IMR-90 (cell line): Measurements from ENCODE around the gene MAGEB17. TPM values are rescaled to one million over a fixed set of nuclear protein-coding genes. Genes with fewer than 3 reads are reported as not detected.

Source experiments
- ATAC-seq: fragments of 200-7000 bp; cut with Tn5 transposase; 2 replicates; pipeline ENCODE4 v1.9.1; 2020; ENCODE audit warnings: low read depth, mild to moderate bottlenecking, moderate library complexity
- BruUV-seq: library from RNA; stranded (reverse); fragments of 400-500 nt; replicated peaks from 2 replicates; lab custom pipeline; 2021; lab: Mats Ljungman, UMichigan
- CTCF ChIA-PET: fragments of 300-600 bp; formaldehyde crosslinking; extraction: SDS; loops from one replicate; lab custom pipeline; 2021; ENCODE audit warnings: antibody characterized with exemption; lab: Yijun Ruan, JAX
- POLR2A ChIA-PET: fragments of 300-600 bp; sonication (Branson Sonifier 250); formaldehyde crosslinking; loops from one replicate; lab custom pipeline; 2022; ENCODE audit warnings: antibody characterized with exemption; ENCODE audit not compliant: unreplicated experiment; lab: Charles Lee
- DNase-seq: peaks from one replicate; pipeline ENCODE4 v3.0.0; 2013
- H2AFZ ChIP-seq: replicated peaks from 2 replicates; pipeline ENCODE3; 2013; ENCODE audit warnings: low read length, mild to moderate bottlenecking; ENCODE audit not compliant: poor library complexity
- H2AK5ac ChIP-seq: 2 replicates; pipeline ENCODE4 v1.6.1; 2013; ENCODE audit warnings: low read depth, low read length, inconsistent platforms
- H2AK9ac ChIP-seq: replicated peaks from 2 replicates; pipeline ENCODE3; 2013; ENCODE audit warnings: mild to moderate bottlenecking, low read depth, low read length, moderate library complexity; ENCODE audit not compliant: poor library complexity
- H2BK120ac ChIP-seq: 2 replicates; pipeline ENCODE4 v1.6.1; 2013; ENCODE audit warnings: low read depth, low read length, inconsistent platforms
- H2BK15ac ChIP-seq: 3 replicates; pipeline ENCODE4 v1.6.1; 2013; ENCODE audit warnings: low read depth, low read length, inconsistent platforms
- H2BK20ac ChIP-seq: 2 replicates; pipeline ENCODE4 v1.6.1; 2013; ENCODE audit warnings: low read depth, mild to moderate bottlenecking, inconsistent platforms, low read length, moderate library complexity
- H2BK5ac ChIP-seq: 2 replicates; pipeline ENCODE4 v1.6.1; 2013; ENCODE audit warnings: mild to moderate bottlenecking, low read depth, low read length, inconsistent platforms; ENCODE audit not compliant: poor library complexity, severe bottlenecking
- H3K14ac ChIP-seq: replicated peaks from 2 replicates; pipeline ENCODE4 v1.6.1; 2013; ENCODE audit warnings: low read depth, low read length, inconsistent platforms
- H3K18ac ChIP-seq: 2 replicates; pipeline ENCODE4 v1.6.1; 2013; ENCODE audit warnings: low read depth, low read length, control low read depth
- H3K23ac ChIP-seq: 2 replicates; pipeline ENCODE4 v1.6.1; 2013; ENCODE audit warnings: low read depth, low read length, inconsistent platforms
- H3K27ac ChIP-seq: 2 replicates; pipeline ENCODE4 v1.5.1; 2013; ENCODE audit warnings: mild to moderate bottlenecking, control low read depth, low read length; ENCODE audit not compliant: insufficient read depth
- H3K27me3 ChIP-seq: 2 replicates; pipeline ENCODE4 v1.6.1; 2013; ENCODE audit warnings: low read length; ENCODE audit not compliant: control insufficient read depth, insufficient read depth
- H3K36me3 ChIP-seq: 2 replicates; pipeline ENCODE4 v1.6.1; 2013; ENCODE audit warnings: low read length, mixed read lengths; ENCODE audit not compliant: control insufficient read depth, insufficient read depth
- H3K4ac ChIP-seq: 2 replicates; pipeline ENCODE4 v1.6.1; 2013; ENCODE audit warnings: low read depth, low read length, inconsistent platforms
- H3K4me1 ChIP-seq: 2 replicates; pipeline ENCODE4 v1.6.1; 2013; ENCODE audit warnings: low read length, mixed read lengths; ENCODE audit not compliant: control insufficient read depth, insufficient read depth
- H3K4me2 ChIP-seq: 2 replicates; pipeline ENCODE4 v1.6.1; 2013; ENCODE audit warnings: low read depth, mild to moderate bottlenecking, control low read depth, low read length, moderate library complexity
- H3K4me3 ChIP-seq: 2 replicates; pipeline ENCODE4 v1.5.1; 2013; ENCODE audit warnings: low read depth, mild to moderate bottlenecking, control low read depth, low read length, moderate library complexity; ENCODE audit not compliant: insufficient read depth
- H3K56ac ChIP-seq: 2 replicates; pipeline ENCODE4 v1.6.1; 2013; ENCODE audit warnings: low read length, inconsistent platforms; ENCODE audit not compliant: insufficient read depth; ENCODE audit errors: extremely low read depth
- H3K79me1 ChIP-seq, 2 experiments: 2 replicates each; pipeline ENCODE4 v1.6.1; 2013; ENCODE audit warnings: low read length in 2 of 2, inconsistent platforms in 1 of 2, low read depth in 1 of 2
- H3K9ac ChIP-seq: 2 replicates; pipeline ENCODE4 v1.6.1; 2013; ENCODE audit warnings: low read depth, low read length, control low read depth
- H3K9me1 ChIP-seq: 2 replicates; pipeline ENCODE4 v1.6.1; 2013; ENCODE audit warnings: low read length, inconsistent platforms; ENCODE audit not compliant: insufficient read depth
- H3K9me3 ChIP-seq: 2 replicates; pipeline ENCODE4 v1.6.1; 2013; ENCODE audit warnings: low read length; ENCODE audit not compliant: control insufficient read depth, insufficient read depth
- H4K20me1 ChIP-seq: 2 replicates; pipeline ENCODE4 v1.6.1; 2013; ENCODE audit warnings: low read length, inconsistent platforms; ENCODE audit not compliant: insufficient read depth
- H4K5ac ChIP-seq: 2 replicates; pipeline ENCODE4 v1.6.1; 2013; ENCODE audit warnings: mild to moderate bottlenecking, low read depth, low read length, control low read depth
- H4K8ac ChIP-seq, 2 experiments: 2 replicates each; pipeline ENCODE4 v1.6.1; 2013; ENCODE audit warnings: low read depth in 2 of 2, low read length in 2 of 2, control low read depth in 1 of 2, inconsistent platforms in 1 of 2
- H4K91ac ChIP-seq: 2 replicates; pipeline ENCODE4 v1.6.1; 2013; ENCODE audit warnings: low read depth, low read length, inconsistent platforms; ENCODE audit not compliant: insufficient read depth
- BHLHE40 ChIP-seq: fragments of 150-350 bp; IDR thresholded peaks from 2 replicates; pipeline ENCODE4 v1.6.1; 2016; ENCODE audit warnings: mild to moderate bottlenecking, low read depth, low read length
- ELK1 ChIP-seq: fragments of 150-350 bp; IDR thresholded peaks from 2 replicates; pipeline ENCODE4 v1.6.1; 2016; ENCODE audit warnings: low read depth, mild to moderate bottlenecking, low read length, moderate library complexity, borderline replicate concordance
- FOS ChIP-seq: fragments of 150-350 bp; IDR thresholded peaks from 2 replicates; pipeline ENCODE4 v1.6.1; 2016; ENCODE audit warnings: low read depth, low read length
- WGBS, 2 experiments: methylation state at CpG; one replicate each; pipeline versions ENCODE4 v1.1.5 to v1.1.7; 2013; ENCODE audit warnings: missing lambda C conversion rate in 2 of 2; ENCODE audit not compliant: insufficient read length in 1 of 2; ENCODE audit errors: extremely low coverage in 2 of 2; 5-methylcytosine and 5-hydroxymethylcytosine counted together
- dilution Hi-C: fragments of 300-500 bp; cut with HindIII; formaldehyde crosslinking; loops from one replicate; pipeline ENCODE4 v1.14.3; 2018; ENCODE audit warnings: low sequenced_read_pairs; ENCODE audit not compliant: unreplicated experiment
- in situ Hi-C: fragments of 300-500 bp; cut with MboI; formaldehyde crosslinking; loops from 3 replicates; pipeline ENCODE4 v1.14.3; 2019; ENCODE audit warnings: low sequenced_read_pairs, inconsistent platforms, mixed read lengths
- intact Hi-C: fragments of 100-400 bp; cut with micrococcal nuclease; formaldehyde crosslinking; loops from 2 replicates; pipeline ENCODE4 v1.10.0; 2022
- polyA plus RNA-seq, 3 experiments: library from polyadenylated mRNA; depleted of rRNA; stranded (reverse); fragments of >200 nt; gene quantifications; 2 replicates each; pipeline ENCODE4 v1.2.3, GENCODE V29; 2012; ENCODE audit warnings: low replicate concordance in 1 of 3
- total RNA-seq: library from RNA; depleted of rRNA; stranded (reverse); fragments of >200 nt; gene quantifications from 2 replicates; pipeline ENCODE4 v1.2.3, GENCODE V29; 2012

The MAGEB17 gene
- total and polyA plus RNA-seq, 2 of the 4 experiments (the other 2 are of a cell fraction): under 0.01 to 0.34 TPM

DNA sequence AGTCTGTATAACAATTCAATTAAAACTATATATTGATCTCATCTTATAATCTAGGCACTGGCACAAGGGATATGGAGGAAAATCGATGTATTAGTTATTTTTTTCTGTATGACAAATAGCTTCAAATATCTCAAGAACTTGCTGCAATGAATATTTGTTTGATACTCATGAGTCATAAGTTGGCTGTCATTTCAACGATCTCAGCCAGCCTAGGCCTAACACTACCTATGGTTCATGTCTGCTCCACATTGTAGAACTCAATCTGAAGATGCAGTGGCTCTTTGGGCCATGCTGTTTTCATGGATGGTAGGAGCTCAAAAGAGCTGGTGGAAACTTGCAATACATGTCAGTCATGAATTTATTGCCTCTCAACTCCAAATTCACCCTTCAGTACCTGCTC is 44.7 kb downstream of the MAGEB17 start:
- TF ChIP-seq BHLHE40: no peak
- no peak for TF ChIP-seq ELK1
- TF ChIP-seq FOS: 0 out of 2 replicates have a peak, but pooled peaks have one; percentile 10
- peak; percentile 33 for DNase-seq
- Histone ChIP-seq H4K91ac (no peak overlapping the region), H3K36me3 (no peaks in the 10 kb centered on the region), H2BK120ac (no peak overlapping the region), H3K23ac (no peak overlapping the region), H3K9me3 (no peaks in the 10 kb centered on the region), H3K79me1 (no peaks in the 10 kb centered on the region), H3K56ac (no peak overlapping the region), H2AFZ (no peak overlapping the region), H3K27me3 (no peaks in the 10 kb centered on the region), H2AK5ac (no peak overlapping the region), H3K27ac (no peak overlapping the region), H3K4me1 (no peaks in the 10 kb centered on the region), H3K14ac (no peak overlapping the region), H2BK20ac (no peak overlapping the region), H4K5ac (no peak overlapping the region), H3K9me1 (no peaks in the 10 kb centered on the region), H2AK9ac (no peak overlapping the region), H3K4me3 (no peak overlapping the region), H4K20me1 (no peaks in the 10 kb centered on the region), H3K18ac (no peak overlapping the region), H2BK5ac (no peak overlapping the region), H2BK15ac (no peak overlapping the region; the same call in 2 of the 3 replicates), H3K4me2 (no peak overlapping the region; the same call in 1 of the 2 replicates), H3K4ac (no peak overlapping the region), H3K9ac (no peak overlapping the region), H4K8ac (no peak overlapping the region)
- WGBS, 2 experiments: no CpG with 5 or more reads among the region's 2 CpGs
- no peak for ATAC-seq
- intact Hi-C loops (loop anchor here (1.0 to 10.0 kb wide), 3 partner anchors 89 to 527 kb away; partner anchors contain the start of gene GRPR), dilution Hi-C loops (no loop called here), in situ Hi-C loops (no loop called here)
- ChIA-PET POLR2A (no interaction called here), CTCF (interaction anchor here (0.7 to 2.2 kb wide), 4 partner anchors 15 to 282 kb away, joined by 3 to 9 read pairs (median 4); partner anchors contain the start of gene GRPR)
- no TSS peak for BruUV-seq
